K562 (cell line): ENCODE results near the gene ZBTB16. TPM values are rescaled to one million over a fixed set of nuclear protein-coding genes. Genes with fewer than 3 reads are reported as not detected.

Experiments
- ATAC-seq: fragments of 200-7000 bp; cut with Tn5 transposase; 3 replicates; pipeline ENCODE4 v1.9.1; 2020; ENCODE audit warnings: moderate library complexity
- BruUV-seq: library from RNA; stranded (reverse); fragments of 400-500 nt; replicated peaks from 2 replicates; lab custom pipeline; 2021; lab: Mats Ljungman, UMichigan
- CTCF ChIA-PET: fragments of 300-600 bp; formaldehyde crosslinking; extraction: SDS; loops from one replicate; lab custom pipeline; 2021; ENCODE audit warnings: low intra/inter-chr PET ratio; lab: Yijun Ruan, JAX
- POLR2A ChIA-PET: fragments of 300-600, 350-650 bp; sonication (Branson Sonifier 250); formaldehyde crosslinking; extraction: SDS; loops from one replicate; lab custom pipeline; 2021; ENCODE audit warnings: antibody characterized with exemption, inconsistent platforms; lab: Yijun Ruan, JAX
- DNase-seq, 4 experiments: peaks; one replicate each; pipeline versions ENCODE4 v3.0.0 to v3.0.0-alpha.2; 2011 to 2018; ENCODE audit warnings: low spot score in 3 of 4, mixed read lengths in 3 of 4; ENCODE audit errors: extremely low read depth in 1 of 4
- FAIRE-seq: peaks from 2 replicates; lab custom pipeline; 2011; peaks lifted over from hg19 to GRCh38; lab: Jason Lieb, UNC
- H2AFZ ChIP-seq: 2 replicates; pipeline ENCODE4 v1.6.0; 2011; ENCODE audit warnings: low read depth, low read length, control low read depth, inconsistent platforms
- H3K27ac ChIP-seq: fragments of 200-600 bp; 3 replicates; pipeline ENCODE4 v1.8.0; 2011; ENCODE audit warnings: low read depth, mild to moderate bottlenecking, control low read depth, inconsistent platforms, low read length, moderate library complexity, mixed read lengths; ENCODE audit errors: extremely low read depth
- H3K27me3 ChIP-seq, 2 experiments: fragments of 300-600 bp in 1 of 2; 2 replicates in 1 of 2; 3 replicates in 1 of 2; pipeline versions ENCODE4 v1.6.0 to v1.8.0; 2011; ENCODE audit warnings: inconsistent platforms in 2 of 2, low read length in 2 of 2, mild to moderate bottlenecking in 1 of 2, mixed read lengths in 1 of 2, moderate library complexity in 1 of 2; ENCODE audit not compliant: control insufficient read depth in 2 of 2, insufficient read depth in 2 of 2
- H3K36me3 ChIP-seq: fragments of 300-600 bp; 3 replicates; pipeline ENCODE4 v1.8.0; 2011; ENCODE audit warnings: mild to moderate bottlenecking, low read length, inconsistent platforms; ENCODE audit not compliant: control insufficient read depth, insufficient read depth
- H3K4me1 ChIP-seq, 2 experiments: fragments of 200-600 bp in 1 of 2; replicated peaks in 1 of 2; 2 replicates in 1 of 2; 3 replicates in 1 of 2; pipeline versions ENCODE4 v1.5.1 to v1.8.0; 2011; ENCODE audit warnings: inconsistent platforms in 2 of 2, low read length in 2 of 2, mild to moderate bottlenecking in 1 of 2, mixed read lengths in 1 of 2, moderate library complexity in 1 of 2; ENCODE audit not compliant: control insufficient read depth in 2 of 2, insufficient read depth in 2 of 2
- H3K4me2 ChIP-seq: 2 replicates; pipeline ENCODE4 v1.6.1; 2011; ENCODE audit warnings: low read length, control low read depth, inconsistent platforms, mixed read lengths; ENCODE audit not compliant: insufficient read depth
- H3K4me3 ChIP-seq: fragments of 200-600 bp; sonication (generic), shearing (Covaris generic); 2 replicates; pipeline ENCODE4 v1.5.1; 2016; ENCODE audit warnings: control low read depth, inconsistent platforms
- H3K79me2 ChIP-seq: fragments of 200-600 bp; 3 replicates; pipeline ENCODE4 v1.8.0; 2011; ENCODE audit warnings: low read length, inconsistent platforms; ENCODE audit not compliant: control insufficient read depth, insufficient read depth
- H3K9ac ChIP-seq, 2 experiments: 2 replicates each; pipeline versions ENCODE4 v1.6.0 to v1.6.1; 2011; ENCODE audit warnings: low read depth in 2 of 2, low read length in 2 of 2, control low read depth in 1 of 2, inconsistent platforms in 1 of 2, mild to moderate bottlenecking in 1 of 2, mixed read lengths in 1 of 2; ENCODE audit not compliant: insufficient read depth in 1 of 2
- H3K9me1 ChIP-seq: one replicate; pipeline ENCODE4 v1.6.0; 2011; ENCODE audit warnings: inconsistent platforms, mild to moderate bottlenecking, low read length, moderate library complexity; ENCODE audit not compliant: control insufficient read depth, insufficient read depth
- H3K9me3 ChIP-seq: replicated peaks from 2 replicates; pipeline ENCODE4 v1.5.1; 2011; ENCODE audit warnings: low read depth, low read length, inconsistent platforms; ENCODE audit not compliant: control insufficient read depth, insufficient read depth
- H4K20me1 ChIP-seq: replicated peaks from 2 replicates; pipeline ENCODE4 v1.6.1; 2011; ENCODE audit warnings: low read length, inconsistent platforms, mixed read lengths; ENCODE audit not compliant: control insufficient read depth, insufficient read depth
- CLOCK ChIP-seq: fragments of 250-450 bp; sonication (Bioruptor Pico); IDR thresholded peaks from 2 replicates; pipeline ENCODE4 v1.4.0; 2020; ENCODE audit warnings: mild to moderate bottlenecking, moderate library complexity, borderline replicate concordance
- CUX1 ChIP-seq: fragments of 200-800 bp; sonication (Bioruptor generic); IDR thresholded peaks from 2 replicates; pipeline ENCODE4 v1.6.1; 2016; ENCODE audit warnings: missing genetic modification characterization, missing compliant biosample characterization
- EZH2 ChIP-seq: IDR thresholded peaks from 2 replicates; pipeline ENCODE4 v1.6.1; 2012; ENCODE audit warnings: low read depth, mild to moderate bottlenecking, inconsistent platforms, low read length, borderline replicate concordance
- HBP1 ChIP-seq: fragments of 450-650 bp; formaldehyde crosslinking; IDR thresholded peaks from 2 replicates; pipeline ENCODE4 v1.4.0; 2022; ENCODE audit warnings: missing genetic modification characterization
- HINFP ChIP-seq: fragments of 450-650 bp; conservative IDR thresholded peaks from 2 replicates; pipeline ENCODE4 v1.6.1; 2016; ENCODE audit warnings: missing genetic modification characterization, low read depth, mild to moderate bottlenecking, control low read depth, missing compliant biosample characterization
- MYBL2 ChIP-seq, 2 experiments: fragments of 450-650 bp in 1 of 2; sonication (generic) in 1 of 2; formaldehyde crosslinking in 1 of 2; IDR thresholded peaks; 2 replicates each; pipeline versions ENCODE4 v1.6.1 to v1.8.1; 2017 to 2022; ENCODE audit warnings: borderline replicate concordance in 1 of 2, inconsistent platforms in 1 of 2, low read depth in 1 of 2, mild to moderate bottlenecking in 1 of 2, missing genetic modification reagents in 1 of 2, moderate library complexity in 1 of 2
- PHB2 ChIP-seq: fragments of 450-650 bp; IDR thresholded peaks from 2 replicates; pipeline ENCODE4 v1.6.1; 2017; ENCODE audit warnings: low read depth
- POLR2A ChIP-seq: fragments of 450-650 bp; conservative IDR thresholded peaks from 2 replicates; pipeline ENCODE4 v1.6.1; 2016
- TAL1 ChIP-seq: fragments of 450-650 bp; IDR thresholded peaks from 2 replicates; pipeline ENCODE4 v1.6.1; 2016; ENCODE audit warnings: mild to moderate bottlenecking
- ZNF316 ChIP-seq: fragments of 450-650 bp; IDR thresholded peaks from 2 replicates; pipeline ENCODE4 v1.6.1; 2016
- WGBS: fragments of 100-300 bp; shearing (Covaris generic); methylation state at CpG from one replicate; pipeline ENCODE4 v1.1.6; 2016; ENCODE audit warnings: low coverage, mixed read lengths; ENCODE audit not compliant: insufficient coverage; ENCODE audit errors: missing lambda C conversion rate; 5-methylcytosine and 5-hydroxymethylcytosine counted together
- in situ Hi-C: fragments of 300-500 bp; cut with MboI; formaldehyde crosslinking; loops from 4 replicates; pipeline ENCODE4 v1.15.0; 2018; ENCODE audit warnings: inconsistent platforms, mixed read lengths
- intact Hi-C: fragments of 100-400 bp; cut with micrococcal nuclease; formaldehyde crosslinking; loops from 2 replicates; pipeline ENCODE4 v1.14.2; 2022
- polyA plus RNA-seq, 8 experiments: library from polyadenylated mRNA; depleted of rRNA in 4 of 8; stranded (reverse) in 5 of 8; unstranded in 3 of 8; fragments of >200 nt; fragmentation: Nextera tagmentation in 2 of 8; fragmentation: Illumina TruSeq in 1 of 8; extraction: Ambion mirVana in 2 of 8; extraction: Trizol in 1 of 8; gene quantifications; 2 replicates each; pipeline versions ENCODE4 v1.2.1 to v1.2.3, GENCODE V29; 2011 to 2014; ENCODE audit warnings: inconsistent platforms in 1 of 8, missing spikeins in 1 of 8
- total RNA-seq, 7 experiments: library from RNA; depleted of rRNA in 6 of 7; stranded (reverse); fragments of >200 nt in 6 of 7; fragmentation: Illumina TruSeq in 2 of 7; extraction: Trizol in 2 of 7; gene quantifications; 2 replicates each; pipeline versions ENCODE4 v1.2.1 to v1.2.3, GENCODE V29; 2011 to 2021; ENCODE audit warnings: low replicate concordance in 1 of 7

The ZBTB16 gene
- total and polyA plus RNA-seq, 9 of the 15 experiments (the other 6 are each of a cell fraction or from before 2014, with no cell fraction given), result 0.06 to 0.40 (median 0.24) TPM; not detected in 4

GRCh38 chr11:114298710-114299109, 239.2 kb downstream of the ZBTB16 start:
- ChIA-PET POLR2A (interaction anchor here (0.8 to 1.6 kb wide), 2 partner anchors 14 to 272 kb away, joined by 3 read pairs; no protein-coding TSS in a partner anchor), CTCF (no interaction called here)
- ATAC-seq, result no peak
- Histone ChIP-seq H3K79me2 (peaks cover 2% of the 10 kb centered on the region; the same call in 1 of the 3 replicates), H4K20me1 (no peaks in the 10 kb centered on the region), H2AFZ (peak overlapping the region; percentile 90), H3K9me1 (no peaks in the 10 kb centered on the region), H3K27me3 (no peaks in the 10 kb centered on the region), H3K9me3 (no peaks in the 10 kb centered on the region), H3K4me2 (peak overlapping the region; percentile 48; the same call in 1 of the 2 replicates), H3K4me1 (peaks cover 9 to 33% of the 10 kb centered on the region in 2 experiments), H3K4me3 (no peak overlapping the region), H3K27ac (no peak overlapping the region), H3K9ac (no peak overlapping the region), H3K36me3 (no peaks in the 10 kb centered on the region)
- no peak for FAIRE-seq
- no peak for DNase-seq
- in situ Hi-C loops, result no loop called here
- intact Hi-C loops, result loop anchor here (5.0 kb wide), 1 partner anchor 139 kb away; the partner anchor contains the start of gene REXO2
- BruUV-seq, result no TSS peak
- WGBS, result 26% methylated on average over 2 of the region's 2 CpGs
- TF ChIP-seq PHB2 (no peak), CLOCK (CRISPR knock-in tag) (no peak), HBP1 (CRISPR knock-in tag) (no peak), ZNF316 (no peak), CUX1 (CRISPR knock-in tag) (no peak), HINFP (tag) (no peak), TAL1 (no peak), MYBL2 (IDR thresholded peaks at IDR 0.05; ENCODE audit: low read depth) (no peak), MYBL2 (CRISPR knock-in tag; IDR thresholded peaks at IDR 0.05; ENCODE audit: borderline replicate concordance) (no peak), EZH2 (no peak), POLR2A (no peak)
